Kidney (tissue), 14 donors: ENCODE measurements around the gene NOL9. TPM values are rescaled to one million over a fixed set of nuclear protein-coding genes. Genes with fewer than 3 reads are reported as not detected.

Experiments used
- DNase-seq, 5 donors: peaks; one replicate each; pipeline ENCODE4 v3.0.0-alpha.2; 2013 to 2020
- FAIRE-seq: peaks from 2 replicates; lab custom pipeline; 2012; peaks lifted over from hg19 to GRCh38; lab: Jason Lieb, UNC
- H3K27ac ChIP-seq, 2 donors: one replicate each; pipeline ENCODE4 v1.7.0; 2013; ENCODE audit warnings: low read depth in 2 of 2, low read length in 2 of 2, inconsistent platforms in 1 of 2
- H3K27me3 ChIP-seq: one replicate; pipeline ENCODE4 v1.7.1; 2013; ENCODE audit warnings: low read length, inconsistent platforms; ENCODE audit not compliant: control insufficient read depth, insufficient read depth
- H3K36me3 ChIP-seq, 3 donors: one replicate each; pipeline versions ENCODE4 v1.7.0 to v1.7.1; 2013; ENCODE audit warnings: low read length in 3 of 3, control low read depth in 1 of 3, inconsistent platforms in 1 of 3; ENCODE audit not compliant: insufficient read depth in 3 of 3, control insufficient read depth in 2 of 3
- H3K4me1 ChIP-seq, 3 donors: one replicate each; pipeline versions ENCODE4 v1.7.0 to v1.7.1; 2013; ENCODE audit warnings: low read length in 3 of 3, inconsistent platforms in 1 of 3, low read depth in 1 of 3; ENCODE audit not compliant: control insufficient read depth in 2 of 3, insufficient read depth in 2 of 3
- H3K4me3 ChIP-seq, 3 donors: one replicate each; pipeline versions ENCODE4 v1.7.0 to v1.8.1; 2013; ENCODE audit warnings: low read length in 3 of 3, control low read depth in 1 of 3, inconsistent platforms in 1 of 3
- H3K9ac ChIP-seq, 3 donors: one replicate each; pipeline versions ENCODE4 v1.7.0 to v1.7.1; 2013; ENCODE audit warnings: low read length in 3 of 3, control low read depth in 1 of 3, inconsistent platforms in 1 of 3
- H3K9me3 ChIP-seq, 3 donors: one replicate each; pipeline versions ENCODE4 v1.7.0 to v1.7.1; 2013; ENCODE audit warnings: low read length in 3 of 3, control low read depth in 1 of 3, inconsistent platforms in 1 of 3; ENCODE audit not compliant: control insufficient read depth in 2 of 3, insufficient read depth in 1 of 3
- intact Hi-C: fragments of 100-400 bp; cut with DNase I; formaldehyde crosslinking; loops from one replicate; pipeline ENCODE4 v1.11.1; 2022
- polyA plus RNA-seq: library from polyadenylated mRNA; stranded (reverse); fragments of 350-450 nt; fragmentation: Illumina TruSeq; extraction: RNeasy Lipid Tissue Mini Kit (QIAGEN cat#74804); gene quantifications from one replicate; pipeline ENCODE4 v1.2.3, GENCODE V29; 2014; ENCODE audit warnings: low read depth, low replicate concordance; ENCODE audit not compliant: insufficient read depth
- total RNA-seq: library from RNA; stranded (reverse); fragmentation: NEBNext Ultra II Directional; extraction: Animal tissue kit (Norgen Biotek cat#: 25700); gene quantifications from one replicate; pipeline ENCODE4 v1.2.1, GENCODE V29; 2021
- TF ChIP-seq, protein P1 (sequence below): IDR thresholded peaks from 3 replicates; pipeline ENCODE4 v1.5.1; 2012; ENCODE audit warnings: mild to moderate bottlenecking, moderate library complexity, borderline replicate concordance; ENCODE audit not compliant: insufficient read depth; ENCODE audit errors: extremely low read depth
- donor health status: control.
- donor health status: control.
- donor health status: control.
- donor health status: control.
- donor health status: control.
- donor health status: DM: yes; HTN: yes; CAD: no.
- donor health status: Normal renal cell carcinoma (clear cell type).

NOL9 gene
- total and polyA plus RNA-seq, 2 donors from 2014 or later: 4.3 to 28.7 TPM

DNA sequence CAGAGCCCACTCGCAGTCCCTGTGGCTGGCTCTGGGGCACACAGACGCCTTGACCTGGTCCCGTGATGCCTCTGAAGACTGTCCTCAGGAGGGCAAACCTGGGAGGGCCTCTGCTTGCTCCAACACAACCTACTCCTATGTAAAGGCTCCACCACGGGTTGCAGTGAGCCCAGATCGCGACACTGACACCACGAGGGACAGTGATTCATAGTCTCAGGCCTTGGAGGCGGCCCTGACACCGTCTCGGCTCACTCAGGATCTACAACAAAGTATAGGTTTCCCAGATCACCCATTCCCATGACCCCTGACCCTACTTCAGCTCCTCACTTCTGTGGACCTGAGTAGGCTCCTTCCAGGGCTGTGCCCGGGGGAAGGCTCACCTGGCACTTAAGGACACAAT lies 28.0 kb downstream of the NOL9 start:
- H3K4me1 ChIP-seq: no peaks in the 10 kb centered on the region
- H3K9ac ChIP-seq: no peak overlapping the region
- TF ChIP-seq, protein P1, sequence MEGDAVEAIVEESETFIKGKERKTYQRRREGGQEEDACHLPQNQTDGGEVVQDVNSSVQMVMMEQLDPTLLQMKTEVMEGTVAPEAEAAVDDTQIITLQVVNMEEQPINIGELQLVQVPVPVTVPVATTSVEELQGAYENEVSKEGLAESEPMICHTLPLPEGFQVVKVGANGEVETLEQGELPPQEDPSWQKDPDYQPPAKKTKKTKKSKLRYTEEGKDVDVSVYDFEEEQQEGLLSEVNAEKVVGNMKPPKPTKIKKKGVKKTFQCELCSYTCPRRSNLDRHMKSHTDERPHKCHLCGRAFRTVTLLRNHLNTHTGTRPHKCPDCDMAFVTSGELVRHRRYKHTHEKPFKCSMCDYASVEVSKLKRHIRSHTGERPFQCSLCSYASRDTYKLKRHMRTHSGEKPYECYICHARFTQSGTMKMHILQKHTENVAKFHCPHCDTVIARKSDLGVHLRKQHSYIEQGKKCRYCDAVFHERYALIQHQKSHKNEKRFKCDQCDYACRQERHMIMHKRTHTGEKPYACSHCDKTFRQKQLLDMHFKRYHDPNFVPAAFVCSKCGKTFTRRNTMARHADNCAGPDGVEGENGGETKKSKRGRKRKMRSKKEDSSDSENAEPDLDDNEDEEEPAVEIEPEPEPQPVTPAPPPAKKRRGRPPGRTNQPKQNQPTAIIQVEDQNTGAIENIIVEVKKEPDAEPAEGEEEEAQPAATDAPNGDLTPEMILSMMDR: no peak
- no peaks in the 10 kb centered on the region for H3K27me3 ChIP-seq
- intact Hi-C loops: no loop called here
- H3K27ac ChIP-seq: no peak overlapping the region
- H3K36me3 ChIP-seq: peaks cover 6 to 38% (median 24%) of the 10 kb centered on the region in 3 donors
- FAIRE-seq (no peak), DNase-seq (peak in 1 of 5 donors; percentile 59)
- H3K9me3 ChIP-seq: no peaks in the 10 kb centered on the region
- no peak overlapping the region for H3K4me3 ChIP-seq

DNA sequence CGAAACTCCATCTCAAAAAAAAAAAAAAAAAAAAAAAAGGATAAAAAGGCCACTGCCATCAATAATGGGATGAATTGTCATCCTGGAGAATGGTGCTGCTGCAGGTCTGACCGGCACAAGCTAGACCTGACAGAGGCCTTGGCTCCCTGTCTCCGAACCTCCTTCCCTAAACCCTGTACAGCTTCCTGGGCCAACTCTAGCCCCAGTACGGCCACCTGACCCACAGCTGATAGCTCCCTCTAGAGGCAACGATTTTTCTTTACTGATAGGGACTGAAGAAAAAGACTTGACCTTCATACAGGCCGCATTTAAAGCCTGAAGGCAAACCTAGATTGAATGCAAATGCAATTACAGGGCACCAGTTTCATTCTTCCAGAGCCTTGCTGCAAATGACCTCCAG lies 30.7 kb downstream of the NOL9 start:
- Histone ChIP-seq H3K27me3 (no peaks in the 10 kb centered on the region), H3K36me3 (peaks cover 2 to 26% (median 19%) of the 10 kb centered on the region in 3 donors), H3K27ac (no peak overlapping the region), H3K4me1 (peaks cover 0 to 12% (median 5%) of the 10 kb centered on the region in 3 donors), H3K9ac (no peak overlapping the region), H3K4me3 (no peak overlapping the region), H3K9me3 (no peaks in the 10 kb centered on the region)
- intact Hi-C loops: no loop called here
- TF ChIP-seq, protein P1: peak; percentile 52
- DNase-seq (peak in 2 of 5 donors; percentile 24 to 46), FAIRE-seq (no peak)

GRCh38 chr1:6521536-6521935 lies 32.8 kb downstream of the NOL9 start:
- no peaks in the 10 kb centered on the region for H3K27me3 ChIP-seq
- no peak overlapping the region for H3K4me3 ChIP-seq
- no peaks in the 10 kb centered on the region for H3K9me3 ChIP-seq
- no peak overlapping the region for H3K9ac ChIP-seq
- FAIRE-seq: no peak
- peaks cover 0 to 12% (median 5%) of the 10 kb centered on the region in 3 donors for H3K4me1 ChIP-seq
- intact Hi-C loops: no loop called here
- no peak overlapping the region for H3K27ac ChIP-seq
- peak in 1 of 5 donors; percentile 7 for DNase-seq
- TF ChIP-seq, protein P1: no peak
- H3K36me3 ChIP-seq: peaks cover 2 to 15% (median 12%) of the 10 kb centered on the region in 3 donors
